HG02885 (cell line): Measurements from ENCODE around the gene TMEM245.

ENCODE experiments used
- ATAC-seq: cut with Tn5 transposase; IDR thresholded peaks from one replicate; pipeline ENCODE4 v1.9.1; 2021; ENCODE audit warnings: mild to moderate bottlenecking; ENCODE audit not compliant: unreplicated experiment, poor library complexity

TMEM245 gene

GRCh38 chr9:109107402-109108240 is 12.1 kb downstream of the TMEM245 start:
- no peak for ATAC-seq

DNA sequence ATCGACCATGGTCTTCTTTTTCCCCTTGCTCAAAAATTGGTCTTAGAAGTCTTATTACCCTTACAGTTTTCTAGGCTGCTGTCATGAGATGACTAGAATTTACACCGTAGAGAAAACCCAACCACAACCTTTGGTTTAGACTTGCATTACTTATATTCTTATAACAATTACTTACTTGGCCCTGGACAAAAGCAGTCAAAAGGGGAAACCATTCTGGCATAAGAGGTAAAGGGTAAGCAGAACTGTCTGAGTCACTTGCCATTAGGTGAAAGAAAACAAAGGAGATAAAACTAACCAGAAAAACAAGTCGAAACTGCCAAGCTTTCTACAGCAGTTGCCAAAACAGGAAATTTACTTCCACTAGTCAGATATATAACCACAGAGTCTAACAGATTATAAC is 17.9 kb downstream of the TMEM245 start:
- peak; percentile 74 for ATAC-seq

DNA sequence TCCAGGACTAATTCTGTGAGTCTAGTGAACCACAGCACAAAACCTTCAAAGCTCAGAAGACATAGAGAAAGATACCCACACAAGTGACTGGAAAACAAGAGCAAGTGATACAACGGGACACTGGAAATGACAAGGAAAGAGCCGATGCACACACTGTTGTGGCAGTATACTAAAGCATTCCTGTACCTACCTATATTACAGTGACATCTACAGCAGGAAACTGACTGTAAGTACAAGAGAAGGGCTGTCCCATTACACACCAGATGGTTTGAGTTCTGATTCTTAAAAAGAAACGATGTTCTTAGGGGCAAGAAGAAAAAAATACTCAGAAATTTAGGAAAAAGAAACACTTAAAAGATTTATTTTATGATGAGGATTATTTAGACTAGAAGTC is 18.5 kb downstream of the TMEM245 start:
- ATAC-seq = no peak

DNA sequence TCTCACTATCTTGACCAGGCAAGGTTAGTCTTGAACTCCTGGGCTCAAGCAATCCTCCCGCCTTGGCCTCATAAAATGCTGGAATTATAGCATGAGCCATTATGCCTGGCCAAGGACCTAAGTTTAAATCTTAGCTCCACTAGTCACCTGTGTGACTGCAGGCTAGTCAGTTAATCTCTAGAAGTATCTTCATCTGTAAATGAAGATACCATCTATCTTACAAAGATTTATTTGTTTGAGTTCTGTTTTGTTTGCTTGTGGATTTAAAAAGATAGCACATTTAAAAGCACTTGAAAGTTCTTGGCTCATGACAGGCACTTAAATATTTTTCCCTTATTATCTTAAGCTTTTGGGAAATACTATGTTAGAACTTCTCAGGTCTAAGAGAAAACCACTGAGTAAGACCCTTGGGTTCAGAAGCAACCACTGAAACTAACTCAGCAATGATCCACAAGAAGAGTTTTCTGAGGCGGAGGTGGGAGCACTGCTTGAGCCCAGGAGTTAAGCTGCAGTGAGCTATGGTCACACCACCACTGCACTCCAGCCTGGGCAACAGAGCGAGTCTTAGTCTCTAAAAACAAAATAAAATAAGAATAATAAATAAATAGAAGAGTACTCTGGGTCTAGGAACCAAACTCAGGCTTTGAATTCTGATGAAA is 19.1 kb downstream of the TMEM245 start:
- no peak for ATAC-seq

GRCh38 chr9:109098960-109099308 is 20.8 kb downstream of the TMEM245 start:
- no peak for ATAC-seq

GRCh38 chr9:109098171-109098959 is 21.4 kb downstream of the TMEM245 start:
- peak; percentile 52 for ATAC-seq

DNA sequence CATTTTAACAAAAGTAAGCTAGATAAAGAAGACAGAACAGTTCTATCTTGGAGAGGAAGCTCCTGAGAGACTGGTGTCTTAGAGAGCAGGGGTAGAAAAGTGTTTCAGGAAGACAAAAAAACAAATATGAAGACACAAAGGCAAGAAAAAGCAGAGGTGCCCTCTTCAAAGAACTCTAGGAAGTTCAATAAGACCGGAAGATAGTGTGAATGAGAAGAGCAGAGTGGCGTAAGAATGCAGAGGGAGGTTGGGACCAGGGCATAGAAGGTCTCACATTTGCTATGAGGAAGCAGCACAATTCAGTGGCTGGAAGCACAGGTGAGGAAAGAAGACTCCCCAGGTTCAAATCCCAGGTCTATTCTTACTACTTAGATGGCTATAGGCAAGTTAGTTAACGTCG is 22.6 kb downstream of the TMEM245 start:
- ATAC-seq = no peak

DNA sequence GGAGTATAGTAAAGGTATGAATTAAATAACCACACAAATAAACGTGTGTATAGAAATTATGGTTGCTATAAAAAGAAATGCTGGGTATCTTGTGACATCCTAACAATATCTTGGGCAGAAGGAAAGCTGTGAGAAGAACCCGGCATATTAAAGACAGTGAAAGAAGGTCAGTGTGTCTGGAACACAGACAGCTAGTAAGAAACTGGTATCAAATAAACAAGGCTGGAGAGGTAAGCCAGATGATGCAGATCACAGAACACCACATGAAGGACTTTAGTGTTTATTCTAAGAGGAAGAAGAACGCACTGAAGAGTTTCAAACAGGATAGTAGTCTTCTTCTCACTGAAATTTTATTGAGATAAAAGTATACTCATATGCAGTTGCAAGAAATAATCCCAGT is 24.4 kb downstream of the TMEM245 start:
- ATAC-seq = no peak

DNA sequence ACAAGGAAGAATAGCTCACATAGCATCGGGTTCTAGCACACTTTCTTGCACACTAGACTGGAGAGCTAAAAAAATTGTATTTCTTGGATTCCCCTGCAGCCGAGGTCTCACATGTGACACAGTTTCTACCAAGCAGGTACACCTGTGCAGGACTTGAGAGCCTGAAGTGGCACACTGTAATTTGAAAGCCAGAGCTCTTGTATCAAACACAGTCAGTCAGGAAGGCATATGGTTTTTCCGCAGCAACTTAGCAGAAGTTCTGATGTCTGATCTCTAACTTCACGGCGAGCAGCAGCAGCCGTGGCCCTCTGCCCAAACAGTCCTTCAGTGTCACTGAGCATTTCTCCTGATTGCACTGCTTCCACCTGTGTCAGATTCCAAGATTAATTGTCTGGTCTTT is 25.5 kb downstream of the TMEM245 start:
- ATAC-seq = no peak

DNA sequence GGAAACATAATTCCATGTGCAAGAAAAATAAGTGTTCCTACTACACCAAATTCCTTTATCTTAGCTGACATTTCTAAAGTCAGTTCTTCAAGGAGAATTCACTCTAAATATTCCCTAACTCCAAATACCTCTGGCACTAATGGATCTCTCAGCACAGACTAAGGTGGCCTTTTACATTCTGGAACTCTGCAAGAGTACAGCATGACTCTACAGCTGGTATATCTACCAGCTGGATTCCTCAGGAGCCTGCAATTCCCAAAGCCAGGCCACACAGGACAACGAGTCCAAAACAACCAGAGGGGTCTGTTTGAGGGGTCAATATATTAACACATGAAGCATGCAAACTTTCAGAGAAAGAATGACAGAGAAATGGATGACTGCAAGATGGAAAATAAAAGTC is 27.2 kb downstream of the TMEM245 start:
- no peak for ATAC-seq

DNA sequence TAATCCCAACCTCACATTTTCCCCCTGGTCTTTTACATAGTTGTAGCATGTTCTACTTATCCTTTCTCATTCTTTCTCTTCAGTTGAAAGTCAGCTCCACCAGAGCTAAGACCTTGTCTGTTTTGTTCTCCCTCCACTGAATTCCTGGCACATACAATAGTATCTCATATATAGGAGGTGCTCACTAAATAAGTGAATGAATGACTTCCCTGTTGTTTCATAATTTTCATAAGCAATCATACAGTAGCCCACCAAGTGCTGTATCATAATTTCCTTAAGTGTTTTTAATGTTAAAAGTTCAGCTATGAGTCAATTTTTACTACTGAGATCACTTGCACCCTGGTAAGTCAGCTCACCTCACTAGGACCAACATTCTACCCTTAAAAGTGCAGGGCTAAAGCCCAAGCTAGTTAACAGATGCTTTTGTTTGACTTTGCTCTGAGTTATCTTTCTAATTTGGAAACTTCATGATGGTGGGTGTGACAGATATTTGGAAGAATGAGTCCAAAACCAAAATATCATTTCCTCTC is 27.6 kb downstream of the TMEM245 start:
- no peak for ATAC-seq

GRCh38 chr9:109088221-109088620 is 31.5 kb downstream of the TMEM245 start:
- ATAC-seq = no peak

- no peak for ATAC-seq
Measured at GRCh38 chr9:109087795-109088194, 32.0 kb downstream of the TMEM245 start.

DNA sequence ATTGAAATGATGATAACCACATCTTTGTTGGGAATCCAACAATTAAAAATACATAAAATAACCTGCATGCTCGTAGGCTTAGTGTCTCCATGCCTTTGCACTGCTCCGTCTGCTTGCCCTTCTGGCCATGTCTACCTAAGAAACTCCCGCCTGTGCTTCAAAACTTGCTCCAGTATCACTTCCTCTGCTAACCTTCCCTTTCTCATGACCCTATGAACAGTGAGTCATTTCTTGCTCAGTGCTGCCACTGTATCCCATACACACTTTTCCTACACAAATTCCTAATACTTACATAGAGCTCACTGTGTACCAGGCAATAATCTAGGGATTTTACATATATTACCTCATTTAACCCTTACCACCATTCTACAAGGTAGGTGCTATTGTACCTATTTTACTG is 33.5 kb downstream of the TMEM245 start:
- peak; percentile 95 for ATAC-seq

GRCh38 chr9:109085510-109085909 is 34.2 kb downstream of the TMEM245 start:
- ATAC-seq = no peak

DNA sequence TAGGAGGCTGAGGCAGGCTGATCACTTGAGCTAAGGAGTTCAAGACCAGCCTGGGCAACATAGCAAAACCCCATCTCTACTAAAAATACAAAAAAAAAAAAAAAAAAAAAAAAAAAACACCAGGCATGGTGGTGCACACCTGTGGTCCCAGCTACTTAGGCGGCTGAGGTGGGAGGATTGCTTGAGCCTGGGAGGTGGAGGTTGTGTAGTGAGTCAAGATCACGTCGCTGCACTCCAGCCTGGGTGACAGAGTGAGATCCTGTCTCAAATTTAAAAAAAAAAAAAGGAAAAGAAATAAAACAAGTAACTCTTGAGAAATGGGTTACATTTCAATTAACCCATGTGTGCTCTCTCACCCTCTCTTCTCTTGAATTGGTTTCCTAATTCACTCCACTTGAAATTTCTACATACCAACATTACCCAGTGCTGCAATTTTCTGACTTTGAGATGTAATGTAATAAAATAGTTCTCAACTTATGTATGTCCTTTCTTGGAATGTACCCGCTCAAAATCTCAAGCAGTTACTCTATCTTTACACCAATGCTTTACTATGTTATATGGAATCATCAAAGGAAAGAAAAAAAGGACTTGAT is 35.8 kb downstream of the TMEM245 start:
- ATAC-seq = no peak

DNA sequence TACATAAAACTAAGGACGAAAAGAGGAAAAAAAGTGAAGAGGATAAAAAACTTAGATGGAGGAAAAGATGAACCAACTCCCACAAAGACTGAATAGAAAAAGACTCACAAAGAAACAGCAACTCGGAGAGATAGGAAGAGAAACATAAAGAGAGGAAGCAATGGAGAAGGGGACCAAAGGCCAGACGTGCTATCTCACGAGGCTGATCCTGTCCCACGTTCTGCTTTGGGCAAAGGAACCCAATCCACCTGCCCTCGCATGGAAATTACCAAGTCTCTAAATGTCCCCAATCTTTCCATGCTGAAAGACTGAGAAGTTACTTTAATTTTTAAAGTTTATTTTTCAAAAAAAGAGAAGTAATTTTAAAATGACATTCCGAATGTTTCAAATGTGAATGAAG is 36.6 kb downstream of the TMEM245 start:
- ATAC-seq = no peak

DNA sequence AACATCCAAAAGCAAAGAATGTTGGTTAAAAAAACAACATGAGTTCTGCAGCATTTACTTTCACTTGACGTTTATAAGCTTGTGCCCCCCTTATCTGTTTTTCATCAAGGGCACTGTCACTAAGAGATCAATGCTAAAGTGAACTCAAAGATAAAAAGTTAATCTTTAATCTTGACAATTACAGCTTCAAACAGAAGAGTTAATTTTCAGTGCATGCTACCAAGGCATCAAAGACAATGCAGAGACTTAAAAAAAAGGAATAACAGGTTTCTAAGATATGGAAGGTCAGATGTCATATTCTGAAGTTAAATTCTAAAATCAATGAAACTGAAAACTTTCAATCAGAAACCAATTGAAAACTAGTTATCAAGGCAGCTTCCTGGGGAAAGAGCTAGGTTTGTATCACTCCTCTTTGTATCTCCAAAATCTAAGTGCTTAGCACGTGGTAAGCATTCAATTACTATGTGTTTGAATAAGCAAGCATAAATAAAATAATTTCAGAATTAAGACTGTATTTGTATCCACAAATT is 37.6 kb downstream of the TMEM245 start:
- no peak for ATAC-seq

GRCh38 chr9:109074236-109074889 is 45.4 kb downstream of the TMEM245 start:
- ATAC-seq = no peak
